Glomerular endothelial cell (primary cell): ENCODE results near the gene GJD4. TPM values are rescaled to one million over a fixed set of nuclear protein-coding genes. Genes with fewer than 3 reads are reported as not detected.

Source experiments
- DNase-seq: peaks from one replicate; pipeline ENCODE4 v3.0.0-alpha.2; 2011; ENCODE audit warnings: low read depth, low spot score; ENCODE audit errors: extremely low read depth
- total RNA-seq: library from RNA; depleted of rRNA; stranded (reverse); fragments of >200 nt; gene quantifications from 2 replicates; pipeline ENCODE4 v1.2.3, GENCODE V29; 2015

The GJD4 gene
- total RNA-seq, 1 donor from 2014 or later, result not detected

GRCh38 chr10:35578618-35578956 lies 26.6 kb upstream of the GJD4 start:
- no peak for DNase-seq

GRCh38 chr10:35579116-35579515 lies 26.0 kb upstream of the GJD4 start:
- DNase-seq, result no peak

GRCh38 chr10:35579726-35580422 lies 25.3 kb upstream of the GJD4 start:
- DNase-seq, result no peak

- no peak for DNase-seq
Measured at GRCh38 chr10:35580423-35580770, 24.7 kb upstream of the GJD4 start.

- no peak for DNase-seq
Measured at GRCh38 chr10:35581655-35582054, 23.5 kb upstream of the GJD4 start.

- no peak for DNase-seq
Measured at GRCh38 chr10:35584946-35585345, 20.2 kb upstream of the GJD4 start.

GRCh38 chr10:35585356-35585755 lies 19.8 kb upstream of the GJD4 start:
- DNase-seq, result no peak

GRCh38 chr10:35585903-35586535 lies 19.1 kb upstream of the GJD4 start:
- DNase-seq, result no peak

GRCh38 chr10:35588836-35589235 lies 16.3 kb upstream of the GJD4 start:
- DNase-seq, result no peak

- no peak for DNase-seq
Measured at GRCh38 chr10:35592441-35592840, 12.7 kb upstream of the GJD4 start.

GRCh38 chr10:35594115-35595079 lies 10.7 kb upstream of the GJD4 start:
- DNase-seq, result no peak

GRCh38 chr10:35595106-35595505 lies 10.0 kb upstream of the GJD4 start:
- no peak for DNase-seq

- DNase-seq, result no peak
Measured at GRCh38 chr10:35598379-35598778, 6.8 kb upstream of the GJD4 start.

- no peak for DNase-seq
Measured at GRCh38 chr10:35600193-35600592, 4.9 kb upstream of the GJD4 start.

- DNase-seq, result no peak
Measured at GRCh38 chr10:35606430-35606829, 1.3 kb downstream of the GJD4 start.

GRCh38 chr10:35607475-35608327 lies 2.6 kb downstream of the GJD4 start:
- no peak for DNase-seq

- no peak for DNase-seq
Measured at GRCh38 chr10:35608328-35608672, 3.2 kb downstream of the GJD4 start.

GRCh38 chr10:35611750-35612149 lies 6.6 kb downstream of the GJD4 start:
- DNase-seq, result no peak

- no peak for DNase-seq
Measured at GRCh38 chr10:35612385-35613106, 7.4 kb downstream of the GJD4 start.

GRCh38 chr10:35613107-35613440 lies 7.9 kb downstream of the GJD4 start:
- DNase-seq, result no peak
